HG03175 (cell line): Measurements from ENCODE around the gene NPAT.
"Not testable (repeated sequence)": the region's sequence is repeated elsewhere in the genome, so short reads cannot be mapped to it uniquely, and the experiment has no call there.

Experiments used
- ATAC-seq: cut with Tn5 transposase; IDR thresholded peaks from one replicate; pipeline ENCODE4 v1.9.1; 2021; ENCODE audit warnings: mild to moderate bottlenecking, moderate library complexity; ENCODE audit not compliant: unreplicated experiment

The NPAT gene

GRCh38 chr11:108220721-108221336 lies 1.6 kb downstream of the NPAT start:
- no peak for ATAC-seq

DNA sequence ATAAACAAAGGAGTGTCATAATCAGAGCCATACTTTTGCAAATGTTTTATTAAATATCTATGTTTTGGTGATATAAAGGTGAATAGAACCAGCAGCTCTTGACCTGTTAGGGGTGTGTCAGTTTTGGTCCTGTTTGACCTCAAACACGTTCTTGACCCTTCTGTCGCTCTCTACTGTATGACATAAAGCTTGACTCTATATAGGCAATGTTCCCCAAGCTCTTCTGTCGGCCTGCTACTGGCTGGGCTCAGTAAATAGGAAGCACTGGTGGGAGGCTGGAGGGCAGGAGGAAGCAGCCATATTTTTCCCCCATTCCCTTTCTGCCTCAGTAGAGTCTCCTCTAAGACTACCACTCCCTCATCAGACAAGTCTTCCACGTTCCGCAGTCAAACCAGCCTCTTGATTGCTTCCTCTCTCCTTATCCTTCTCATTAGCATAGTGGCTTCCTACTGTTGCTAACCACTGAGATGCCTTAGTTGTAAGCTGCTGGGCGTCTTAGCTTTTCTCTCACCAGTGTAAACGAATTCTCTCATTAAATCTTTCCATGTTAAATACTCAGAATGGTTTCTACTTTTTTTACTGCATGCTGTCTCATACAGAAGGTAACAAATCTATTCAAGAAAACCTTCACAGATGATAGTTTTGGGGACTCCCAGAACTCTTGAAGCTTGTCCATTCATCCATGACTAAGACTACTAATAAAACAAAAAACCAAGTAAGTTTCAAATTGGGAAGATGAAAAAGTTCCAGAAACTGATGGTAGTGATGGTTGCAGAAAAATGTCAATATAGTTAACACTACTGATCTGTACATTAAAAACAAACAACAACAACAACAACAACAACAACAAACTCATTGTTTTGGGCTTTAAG lies 3.3 kb downstream of the NPAT start:
- no peak for ATAC-seq

- ATAC-seq = no peak
Observed at GRCh38 chr11:108218455-108218854, 4.0 kb downstream of the NPAT start.

DNA sequence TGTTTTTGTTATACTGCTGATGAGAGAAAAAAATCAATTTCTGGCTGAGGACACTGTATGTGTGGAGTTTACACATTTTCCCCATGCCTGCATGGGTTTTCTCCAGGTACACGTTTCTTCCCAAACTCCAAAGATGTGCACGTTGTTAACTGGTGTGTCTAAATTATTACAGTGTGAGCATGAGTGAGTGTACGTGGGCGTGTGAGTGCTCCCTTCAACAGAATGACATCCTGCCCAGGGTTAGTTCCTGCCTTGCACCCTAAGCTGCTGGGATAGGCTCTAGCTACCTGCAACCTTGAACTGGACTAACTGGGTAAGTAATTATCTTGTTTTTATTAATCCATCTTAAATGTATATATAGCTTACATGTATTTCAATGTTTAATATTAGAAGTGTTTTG lies 5.5 kb downstream of the NPAT start:
- no peak for ATAC-seq

DNA sequence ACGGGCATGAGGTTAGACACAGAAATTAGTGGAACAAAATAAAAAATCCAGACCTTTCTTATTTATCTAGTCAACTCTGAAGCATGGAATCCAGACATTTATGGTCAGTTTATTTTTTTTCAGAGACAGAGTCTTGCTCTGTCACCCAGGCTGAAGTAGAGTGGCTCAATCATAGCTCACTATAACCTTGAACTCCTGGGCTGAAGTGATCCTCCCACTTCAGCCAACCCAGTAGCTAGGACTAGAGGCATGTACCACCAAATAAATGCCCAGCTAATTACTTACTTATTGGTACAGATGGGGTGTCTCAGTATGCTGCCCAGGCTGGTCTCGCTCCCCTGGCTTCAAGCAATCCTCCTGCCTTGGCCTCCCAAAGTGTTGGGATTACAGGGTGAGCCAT lies 8.7 kb downstream of the NPAT start:
- no peak for ATAC-seq

GRCh38 chr11:108210441-108210840 lies 12.0 kb downstream of the NPAT start:
- no peak for ATAC-seq

DNA sequence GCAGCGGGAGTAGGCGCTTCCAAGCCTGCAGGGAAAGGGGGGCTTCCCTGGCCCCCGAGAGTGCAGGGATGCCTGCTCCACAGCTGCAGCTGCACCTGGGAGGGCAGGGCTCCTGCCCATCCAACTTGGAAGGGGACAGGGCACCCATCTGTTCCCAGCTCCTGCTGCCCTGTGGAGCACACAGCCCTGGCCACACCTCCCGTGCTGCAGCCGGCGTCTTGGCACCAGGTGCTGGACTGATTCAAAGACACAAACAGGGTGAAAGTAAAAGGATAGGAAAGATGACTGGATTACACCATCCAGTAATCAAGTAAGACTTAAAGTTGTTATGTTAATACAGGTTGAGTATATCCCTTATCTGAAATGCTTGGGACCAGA lies 14.8 kb downstream of the NPAT start:
- no peak for ATAC-seq

- ATAC-seq = no peak
Observed at GRCh38 chr11:108206969-108207682, 15.3 kb downstream of the NPAT start.

GRCh38 chr11:108206171-108206570 lies 16.3 kb downstream of the NPAT start:
- ATAC-seq = no peak

GRCh38 chr11:108204929-108205499 lies 17.4 kb downstream of the NPAT start:
- no peak for ATAC-seq

DNA sequence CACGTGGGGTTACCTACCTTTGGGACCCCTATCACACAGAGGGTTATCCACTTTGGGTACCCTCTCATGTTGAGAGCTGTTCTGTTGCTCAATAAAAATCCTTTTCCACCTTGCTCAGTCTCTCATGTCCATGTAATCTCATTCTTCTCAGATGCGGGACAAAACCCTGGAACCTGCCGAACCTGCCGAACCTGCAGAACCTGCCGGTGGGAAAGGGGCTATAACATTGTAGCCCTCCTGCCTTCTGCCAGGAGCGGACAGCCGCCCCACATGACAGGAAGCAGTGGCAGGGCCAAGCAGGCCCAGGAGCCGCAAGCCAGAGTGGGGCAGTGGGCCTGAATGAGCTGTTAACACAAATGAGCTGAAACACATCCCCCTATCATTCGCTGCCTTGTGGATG lies 18.1 kb downstream of the NPAT start:
- ATAC-seq = no peak

DNA sequence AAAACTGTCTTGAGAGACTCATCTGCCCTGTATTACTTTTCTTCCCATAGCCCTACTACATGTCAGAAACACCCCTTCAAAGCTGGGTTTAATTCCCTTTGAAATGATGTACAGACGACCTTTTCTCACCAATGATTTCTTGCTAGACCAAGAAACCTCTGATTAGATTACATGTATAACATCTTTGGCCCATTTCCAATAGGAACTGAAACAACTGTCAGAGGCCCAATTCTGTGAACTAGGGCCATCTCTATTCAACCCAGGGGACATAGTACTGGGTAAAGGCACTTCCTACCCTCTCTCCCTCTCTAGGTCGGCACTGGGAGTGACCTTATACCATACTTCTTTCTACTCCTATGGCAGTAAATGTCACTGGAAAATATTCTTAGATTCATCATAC lies 19.4 kb downstream of the NPAT start:
- no peak for ATAC-seq

DNA sequence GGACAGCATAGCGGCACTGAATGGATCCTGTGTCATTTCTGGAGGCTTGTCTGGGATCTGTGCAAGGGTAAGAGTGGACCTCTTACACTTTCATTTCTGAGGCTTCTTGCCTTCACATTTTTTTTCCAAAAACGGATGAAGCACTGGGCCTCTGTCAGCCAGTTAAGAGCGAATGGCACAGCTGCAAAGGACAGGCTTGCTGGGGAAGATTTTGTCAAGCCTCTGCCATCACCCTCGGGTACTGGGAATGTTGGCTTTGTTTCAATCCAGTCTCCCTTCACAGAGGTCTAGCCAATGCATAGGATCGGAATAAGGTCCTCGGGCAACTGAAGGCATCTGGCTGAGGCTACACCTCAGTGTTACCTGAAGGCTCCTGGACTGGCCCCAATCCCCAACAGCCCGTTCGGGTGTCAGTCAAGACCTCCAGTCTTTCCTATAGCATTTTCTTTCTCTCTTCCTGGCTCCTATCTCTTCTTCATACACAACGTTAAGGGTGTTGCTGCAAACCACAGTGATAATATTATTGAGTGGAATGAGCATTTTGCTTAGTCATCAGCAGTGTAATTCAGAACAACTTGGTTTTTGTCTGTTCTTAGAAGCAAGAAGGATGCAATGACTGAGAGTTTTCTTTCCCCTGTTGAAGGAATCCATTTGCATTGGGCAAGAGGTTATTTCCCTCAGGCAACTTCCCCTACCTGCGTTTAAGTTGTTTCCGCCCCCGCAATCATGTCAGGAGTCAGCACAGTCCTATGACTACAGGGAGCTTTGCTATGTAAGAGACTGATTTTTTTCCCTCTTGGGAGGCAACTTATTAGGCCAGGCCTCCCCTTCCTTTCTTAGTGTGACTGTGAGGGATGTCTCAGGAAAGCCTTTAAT lies 22.8 kb downstream of the NPAT start:
- ATAC-seq = no peak

- ATAC-seq = no peak
Observed at GRCh38 chr11:108198833-108199232, 23.6 kb downstream of the NPAT start.

- no peak for ATAC-seq
Observed at GRCh38 chr11:108197351-108197750, 25.1 kb downstream of the NPAT start.

GRCh38 chr11:108196901-108197300 lies 25.5 kb downstream of the NPAT start:
- ATAC-seq = no peak

GRCh38 chr11:108193725-108194124 lies 28.7 kb downstream of the NPAT start:
- ATAC-seq = no peak

GRCh38 chr11:108177570-108177969 lies 44.9 kb downstream of the NPAT start:
- ATAC-seq = no peak

GRCh38 chr11:108170184-108170583 lies 52.3 kb downstream of the NPAT start:
- ATAC-seq = no peak

DNA sequence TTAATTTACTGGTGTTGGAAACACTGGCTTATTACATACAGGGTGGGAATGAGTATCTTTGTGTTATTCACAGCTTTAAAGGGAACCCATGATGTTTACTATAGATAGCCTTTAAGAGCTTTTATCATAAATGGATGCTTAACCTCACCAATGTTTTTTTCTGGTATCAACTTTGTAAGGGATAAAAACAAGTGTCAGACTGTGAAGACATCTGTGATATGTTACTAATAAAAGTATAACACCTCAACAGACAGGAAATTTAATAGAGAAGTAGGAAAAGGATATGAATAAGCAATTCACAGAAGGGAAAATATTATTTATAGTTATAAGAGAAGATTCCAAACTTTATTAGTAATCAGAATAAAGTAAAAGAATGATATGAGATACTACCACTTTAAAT lies 54.8 kb downstream of the NPAT start:
- no peak for ATAC-seq

DNA sequence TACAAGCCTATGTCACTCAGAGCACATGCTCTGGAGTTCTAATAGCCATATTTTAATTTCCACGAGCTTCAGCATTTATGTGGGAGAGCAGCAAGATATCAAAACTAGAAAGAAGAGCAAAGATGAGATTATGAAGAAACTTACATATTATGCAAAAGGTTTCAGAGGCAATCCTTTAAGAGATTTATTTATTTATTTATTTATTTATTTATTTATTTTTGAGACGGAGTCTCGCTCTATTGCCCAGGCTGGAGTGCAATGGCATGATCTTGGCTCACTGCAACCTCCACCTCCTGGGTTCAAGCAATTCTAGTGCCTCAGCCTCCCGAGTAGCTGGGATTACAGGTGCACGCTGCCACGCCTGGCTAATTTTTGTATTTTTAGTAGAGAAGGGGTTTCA lies 59.6 kb downstream of the NPAT start:
- not testable (repeated sequence) for ATAC-seq
